H1 (cell line): ENCODE measurements around the gene ZNF135. TPM values are rescaled to one million over a fixed set of nuclear protein-coding genes. Genes with fewer than 3 reads are reported as not detected.

Source experiments
- CTCF ChIA-PET: fragments of 300-600 bp; sonication (Branson Sonifier 250); formaldehyde crosslinking; loops from one replicate; lab custom pipeline; 2021; ENCODE audit not compliant: partially characterized antibody; lab: Charles Lee
- POLR2A ChIA-PET: fragments of 300-600 bp; sonication (Branson Sonifier 250); formaldehyde crosslinking; loops from one replicate; lab custom pipeline; 2021; ENCODE audit warnings: inconsistent platforms; ENCODE audit not compliant: partially characterized antibody; lab: Charles Lee
- DNase-seq, 2 experiments: peaks; one replicate each; pipeline versions ENCODE4 v3.0.0 to v3.0.0-alpha.2; 2010 to 2022; ENCODE audit warnings: low spot score in 2 of 2, low read depth in 1 of 2, mixed read lengths in 1 of 2
- FAIRE-seq: peaks from 2 replicates; lab custom pipeline; 2011; peaks lifted over from hg19 to GRCh38; lab: Jason Lieb, UNC
- H2AFZ ChIP-seq: 2 replicates; pipeline ENCODE4 v1.8.1; 2012; ENCODE audit warnings: low read length, inconsistent platforms
- H2AK5ac ChIP-seq: 2 replicates; pipeline ENCODE4 v1.6.1; 2013; ENCODE audit warnings: low read depth, low read length
- H2BK120ac ChIP-seq: replicated peaks from 2 replicates; pipeline ENCODE3; 2013; ENCODE audit warnings: low read depth, low read length, inconsistent platforms
- H2BK12ac ChIP-seq: 2 replicates; pipeline ENCODE4 v1.6.1; 2013; ENCODE audit warnings: low read depth, low read length
- H2BK15ac ChIP-seq: 2 replicates; pipeline ENCODE4 v1.6.1; 2013; ENCODE audit warnings: low read length
- H2BK20ac ChIP-seq: 2 replicates; pipeline ENCODE4 v1.6.1; 2013; ENCODE audit warnings: low read length
- H2BK5ac ChIP-seq: 2 replicates; pipeline ENCODE4 v1.6.1; 2013; ENCODE audit warnings: low read depth, low read length
- H3K14ac ChIP-seq: 2 replicates; pipeline ENCODE4 v1.6.1; 2013; ENCODE audit warnings: inconsistent platforms; ENCODE audit not compliant: insufficient read length
- H3K18ac ChIP-seq: 2 replicates; pipeline ENCODE4 v1.6.1; 2013; ENCODE audit warnings: low read length; ENCODE audit errors: extremely low read depth
- H3K23ac ChIP-seq: 2 replicates; pipeline ENCODE4 v1.6.1; 2013; ENCODE audit warnings: inconsistent platforms; ENCODE audit not compliant: insufficient read length
- H3K23me2 ChIP-seq: 2 replicates; pipeline ENCODE4 v1.6.1; 2013; ENCODE audit warnings: low read depth, low read length
- H3K27ac ChIP-seq: 2 replicates; pipeline ENCODE4 v1.6.1; 2011; ENCODE audit warnings: low read depth, low read length, inconsistent platforms
- H3K27me3 ChIP-seq, 4 experiments: replicated peaks in 1 of 4; 1 replicate in 1 of 4; 2 replicates in 3 of 4; pipeline versions ENCODE4 v1.6.1 to v1.8.1; 2011 to 2013; ENCODE audit warnings: low read length in 3 of 4, mild to moderate bottlenecking in 3 of 4, inconsistent platforms in 2 of 4, mixed read lengths in 2 of 4, moderate library complexity in 1 of 4; ENCODE audit not compliant: control insufficient read depth in 3 of 4, insufficient read depth in 3 of 4; ENCODE audit errors: extremely low read depth in 1 of 4
- H3K36me3 ChIP-seq, 4 experiments: 2 replicates each; pipeline versions ENCODE4 v1.6.1 to v1.8.1; 2011 to 2013; ENCODE audit warnings: mild to moderate bottlenecking in 4 of 4, low read length in 3 of 4, moderate library complexity in 2 of 4, control low read depth in 1 of 4, inconsistent platforms in 1 of 4; ENCODE audit not compliant: insufficient read depth in 4 of 4, control insufficient read depth in 2 of 4
- H3K4ac ChIP-seq: replicated peaks from 2 replicates; pipeline ENCODE3; 2013; ENCODE audit warnings: low read length, low read depth, mixed read lengths, inconsistent platforms; ENCODE audit not compliant: insufficient read length
- H3K4me1 ChIP-seq, 4 experiments: replicated peaks in 1 of 4; 1 replicate in 1 of 4; 2 replicates in 3 of 4; pipeline versions ENCODE4 v1.6.1 to v1.8.1; 2011 to 2013; ENCODE audit warnings: low read length in 3 of 4, inconsistent platforms in 2 of 4, mixed read lengths in 1 of 4; ENCODE audit not compliant: insufficient read depth in 4 of 4, control insufficient read depth in 3 of 4
- H3K4me2 ChIP-seq, 2 experiments: 2 replicates each; pipeline versions ENCODE4 v1.6.1 to v1.8.1; 2011 to 2013; ENCODE audit warnings: low read depth in 2 of 2, low read length in 2 of 2, control low read depth in 1 of 2, inconsistent platforms in 1 of 2, mild to moderate bottlenecking in 1 of 2; ENCODE audit not compliant: insufficient read depth in 1 of 2
- H3K4me3 ChIP-seq, 4 experiments: fragments of 200-600, 300-600 bp in 1 of 4; sonication (generic), shearing (Covaris generic), sonication (Bioruptor Twin) in 1 of 4; 2 replicates each; pipeline versions ENCODE4 v1.5.1 to v1.8.1; 2011 to 2016; ENCODE audit warnings: low read length in 4 of 4, low read depth in 3 of 4, control low read depth in 2 of 4, inconsistent platforms in 2 of 4, mild to moderate bottlenecking in 2 of 4, mixed read lengths in 1 of 4, moderate library complexity in 1 of 4; ENCODE audit not compliant: insufficient read depth in 2 of 4; ENCODE audit errors: extremely low read depth in 1 of 4
- H3K56ac ChIP-seq: replicated peaks from 2 replicates; pipeline ENCODE3; 2013; ENCODE audit warnings: low read depth, mild to moderate bottlenecking, mixed read lengths, low read length, inconsistent platforms; ENCODE audit not compliant: insufficient read length
- H3K79me1 ChIP-seq: 2 replicates; pipeline ENCODE4 v1.6.1; 2013; ENCODE audit warnings: low read depth, low read length, control low read depth
- H3K79me2 ChIP-seq, 2 experiments: 2 replicates each; pipeline versions ENCODE4 v1.6.1 to v1.8.1; 2012 to 2013; ENCODE audit warnings: low read length in 2 of 2, mild to moderate bottlenecking in 2 of 2, inconsistent platforms in 1 of 2; ENCODE audit not compliant: insufficient read depth in 2 of 2, control insufficient read depth in 1 of 2
- H3K9ac ChIP-seq, 4 experiments: replicated peaks in 1 of 4; 1 replicate in 1 of 4; 2 replicates in 3 of 4; pipeline versions ENCODE4 v1.6.1 to v1.8.1; 2011 to 2013; ENCODE audit warnings: low read depth in 3 of 4, low read length in 3 of 4, control low read depth in 2 of 4, mild to moderate bottlenecking in 2 of 4, moderate library complexity in 2 of 4, inconsistent platforms in 1 of 4; ENCODE audit errors: extremely low read depth in 1 of 4
- H3K9me3 ChIP-seq, 2 experiments: 2 replicates each; pipeline versions ENCODE4 v1.6.1 to v1.8.1; 2012 to 2013; ENCODE audit warnings: mild to moderate bottlenecking in 2 of 2, moderate library complexity in 2 of 2, control low read depth in 1 of 2, inconsistent platforms in 1 of 2, low read depth in 1 of 2, low read length in 1 of 2, mixed read lengths in 1 of 2; ENCODE audit not compliant: insufficient read depth in 2 of 2
- H4K20me1 ChIP-seq, 2 experiments: replicated peaks in 1 of 2; 2 replicates each; pipeline versions ENCODE3 to v1.8.1; 2011 to 2013; ENCODE audit warnings: inconsistent platforms in 2 of 2, low read length in 2 of 2, mild to moderate bottlenecking in 1 of 2; ENCODE audit not compliant: insufficient read depth in 2 of 2, control insufficient read depth in 1 of 2
- H4K5ac ChIP-seq: 2 replicates; pipeline ENCODE4 v1.6.1; 2013; ENCODE audit warnings: low read length, low read depth, mixed read lengths, inconsistent platforms; ENCODE audit not compliant: insufficient read length
- H4K8ac ChIP-seq: 2 replicates; pipeline ENCODE4 v1.8.0; 2013; ENCODE audit warnings: mild to moderate bottlenecking, moderate library complexity, low read length, inconsistent platforms; ENCODE audit not compliant: insufficient read depth; ENCODE audit errors: extremely low read depth
- H4K91ac ChIP-seq: replicated peaks from 2 replicates; pipeline ENCODE3; 2013; ENCODE audit warnings: low read length, mixed read lengths, inconsistent platforms; ENCODE audit not compliant: insufficient read length
- CHD2 ChIP-seq: IDR thresholded peaks from 2 replicates; pipeline ENCODE4 v1.6.1; 2012; ENCODE audit warnings: low read length, improper control_type of control experiment
- KDM4A ChIP-seq: IDR thresholded peaks from one replicate; pipeline ENCODE4 v1.7.1; 2012; ENCODE audit warnings: low read depth, mild to moderate bottlenecking, moderate library complexity, low read length, inconsistent platforms; ENCODE audit not compliant: severe bottlenecking
- NANOG ChIP-seq: IDR thresholded peaks from 2 replicates; pipeline ENCODE4 v1.6.1; 2011; ENCODE audit warnings: low read length, low read depth, mild to moderate bottlenecking, inconsistent platforms; ENCODE audit not compliant: insufficient read depth, poor library complexity, severe bottlenecking
- NRF1 ChIP-seq: IDR thresholded peaks from 2 replicates; pipeline ENCODE4 v1.6.1; 2011; ENCODE audit warnings: mild to moderate bottlenecking, low read depth, low read length, improper control_type of control experiment
- POLR2AphosphoS5 ChIP-seq: IDR thresholded peaks from 2 replicates; pipeline ENCODE4 v1.6.1; 2011; ENCODE audit warnings: low read depth, low read length
- RNF2 ChIP-seq: fragments of 200-900, 300-1000 bp; sonication (generic); IDR thresholded peaks from 2 replicates; pipeline ENCODE4 v1.7.1; 2016; ENCODE audit warnings: borderline replicate concordance, low read depth, mild to moderate bottlenecking, antibody characterized with exemption, low read length; ENCODE audit not compliant: poor library complexity, severe bottlenecking; ENCODE audit errors: missing control alignments
- SIRT6 ChIP-seq: IDR thresholded peaks from one replicate; pipeline ENCODE4 v1.7.1; 2012; ENCODE audit warnings: low read length, inconsistent platforms
- TBP ChIP-seq: IDR thresholded peaks from 2 replicates; pipeline ENCODE4 v1.6.1; 2011; ENCODE audit warnings: low read depth, low read length, improper control_type of control experiment
- WGBS, 2 experiments: shearing (Covaris generic) in 1 of 2; methylation state at CpG; one replicate each; pipeline versions ENCODE4 v1.1.6 to v1.1.7; 2013 to 2015; ENCODE audit warnings: low lambda C conversion rate in 2 of 2, mixed read lengths in 2 of 2, inconsistent platforms in 1 of 2, low coverage in 1 of 2, missing lambda C conversion rate in 1 of 2; ENCODE audit not compliant: insufficient replicate concordance in 2 of 2, insufficient coverage in 1 of 2, insufficient read length in 1 of 2; ENCODE audit errors: extremely low coverage in 1 of 2, missing lambda C conversion rate in 1 of 2; 5-methylcytosine and 5-hydroxymethylcytosine counted together
- polyA plus RNA-seq, 7 experiments: library from polyadenylated mRNA; depleted of rRNA in 3 of 7; stranded (reverse) in 5 of 7; unstranded in 2 of 7; fragments of >200 nt in 5 of 7; fragments of 200-250 nt in 2 of 7; gene quantifications; 1 replicate in 5 of 7; 2 replicates in 1 of 7; 4 replicates in 1 of 7; pipeline versions ENCODE4 v1.2.1 to v1.2.3, GENCODE V29; 2011 to 2013; ENCODE audit warnings: missing spikeins in 2 of 7, mixed read lengths in 2 of 7
- total RNA-seq: library from RNA; stranded (reverse); fragmentation: NEBNext Ultra II Directional; extraction: Animal tissue kit (Norgen Biotek cat#: 25700); gene quantifications from 2 replicates; pipeline ENCODE4 v1.2.1, GENCODE V29; 2021
- TF ChIP-seq, protein P1 (sequence below): IDR thresholded peaks from 2 replicates; pipeline ENCODE4 v1.6.1; 2011; ENCODE audit warnings: low read depth, mild to moderate bottlenecking, low read length; ENCODE audit not compliant: insufficient read depth
- TF ChIP-seq, protein P2 (sequence below): IDR thresholded peaks from 2 replicates; pipeline ENCODE4 v1.6.1; 2012; ENCODE audit warnings: inconsistent platforms

The ZNF135 gene
- total and polyA plus RNA-seq, 2 of the 8 experiments (the other 6 are each of a cell fraction or from before 2014, with no cell fraction given): 5.2 to 7.9 TPM

DNA sequence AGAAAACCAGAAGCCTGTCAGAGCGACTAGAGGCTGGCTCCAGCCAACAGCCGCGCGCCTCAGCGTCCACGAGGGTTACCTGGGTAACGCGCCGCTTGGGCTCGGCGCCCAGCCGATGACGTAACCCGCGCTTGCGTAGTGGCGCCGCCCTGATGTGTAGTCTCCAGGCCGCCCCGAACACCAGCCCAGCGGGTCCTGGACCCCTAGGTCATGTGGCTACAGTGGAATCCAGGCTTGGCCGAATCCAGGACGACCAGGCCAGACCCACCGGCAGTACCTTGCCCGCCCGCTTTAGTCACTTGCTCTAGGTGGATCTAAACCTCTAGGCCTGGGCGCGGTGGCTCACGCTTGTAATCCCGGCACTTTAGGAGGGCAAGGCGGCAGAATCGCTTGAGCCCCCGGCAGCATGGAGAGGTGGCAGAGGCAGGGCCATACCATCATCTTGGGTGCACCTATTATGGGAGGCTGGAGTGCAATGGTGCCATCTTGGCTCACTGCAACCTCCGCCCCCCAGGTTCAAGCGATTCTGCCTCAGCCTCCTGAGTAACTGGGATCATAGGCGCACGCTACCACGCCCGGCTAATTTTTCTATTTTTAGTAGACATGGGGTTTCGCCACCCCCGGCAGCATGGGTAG, 49.3 kb upstream of the ZNF135 start:
- H3K4me2 ChIP-seq: peak overlapping the region in 1 of 2 experiments; percentile 31; a peak in 2 of 4 replicates
- peaks cover 0 to 2% of the 10 kb centered on the region in 2 experiments for H4K20me1 ChIP-seq
- peaks cover 0 to 3% (median 0%) of the 10 kb centered on the region in 4 experiments; a peak in 1 of 7 replicates for H3K4me1 ChIP-seq
- H3K23me2 ChIP-seq: no peaks in the 10 kb centered on the region; the same call in 1 of the 2 replicates
- no peak overlapping the region for H2AK5ac ChIP-seq
- no peak overlapping the region for H3K4ac ChIP-seq
- no peaks in the 10 kb centered on the region for H3K79me1 ChIP-seq
- peaks cover 32 to 50% of the 10 kb centered on the region in 2 experiments; a peak in 3 of 4 replicates for H3K9me3 ChIP-seq
- H2BK5ac ChIP-seq: 0 out of 2 replicates have a peak overlapping the region, but pooled peaks have one; percentile 60
- H3K4me3 ChIP-seq: peak overlapping the region in 1 of 4 experiments; percentile 12; a peak in 1 of 8 replicates
- no peak overlapping the region for H2BK20ac ChIP-seq
- no peak overlapping the region for H2BK12ac ChIP-seq
- FAIRE-seq (no peak), DNase-seq (peak in 1 of 2 experiments; percentile 69)
- 91% methylated on average over 39 of the region's 41 CpGs; no CpG with 5 or more reads in 1 of the 2 experiments for WGBS, 2 experiments
- H2AFZ ChIP-seq: no peak overlapping the region
- H3K36me3 ChIP-seq: peaks cover 7 to 43% (median 16%) of the 10 kb centered on the region in 4 experiments
- no peak overlapping the region for H3K27ac ChIP-seq
- H3K27me3 ChIP-seq: no peaks in the 10 kb centered on the region
- H3K79me2 ChIP-seq: no peaks in the 10 kb centered on the region
- H3K23ac ChIP-seq: no peak overlapping the region
- POLR2A ChIA-PET: interaction anchor here (1.2 to 1.4 kb wide), 4 partner anchors 7 to 49 kb away, joined by 3 to 6 read pairs (median 4); partner anchors contain the start of genes ZNF135 and ZNF606
- peak overlapping the region; percentile 18 for H4K5ac ChIP-seq
- CTCF ChIA-PET: interaction anchor here (1.3 kb wide), 1 partner anchor 12 kb away, joined by 3 read pairs; no protein-coding TSS in a partner anchor
- peak overlapping the region; percentile 59 for H3K56ac ChIP-seq
- H4K91ac ChIP-seq: no peak overlapping the region
- no peak overlapping the region for H2BK15ac ChIP-seq
- H3K14ac ChIP-seq: no peak overlapping the region
- H2BK120ac ChIP-seq: no peak overlapping the region
- H3K9ac ChIP-seq: peak overlapping the region in 1 of 4 experiments; percentile 33; a peak in 1 of 7 replicates
- peak overlapping the region; percentile 97 for H4K8ac ChIP-seq
- H3K18ac ChIP-seq: peak overlapping the region; percentile 32; the same call in 1 of the 2 replicates
- TF ChIP-seq POLR2AphosphoS5 (no peak), RNF2 (no peak), KDM4A (no peak), SIRT6 (no peak), CHD2 (no peak), NRF1 (no peak), NANOG (no peak), TBP (no peak)
- TF ChIP-seq, protein P1, sequence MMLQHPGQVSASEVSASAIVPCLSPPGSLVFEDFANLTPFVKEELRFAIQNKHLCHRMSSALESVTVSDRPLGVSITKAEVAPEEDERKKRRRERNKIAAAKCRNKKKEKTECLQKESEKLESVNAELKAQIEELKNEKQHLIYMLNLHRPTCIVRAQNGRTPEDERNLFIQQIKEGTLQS: no peak
- TF ChIP-seq, protein P2, sequence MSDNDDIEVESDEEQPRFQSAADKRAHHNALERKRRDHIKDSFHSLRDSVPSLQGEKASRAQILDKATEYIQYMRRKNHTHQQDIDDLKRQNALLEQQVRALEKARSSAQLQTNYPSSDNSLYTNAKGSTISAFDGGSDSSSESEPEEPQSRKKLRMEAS: no peak
